ENCODE measurements around the gene TM2D1.
"Not testable (repeated sequence)": the region's sequence is repeated elsewhere in the genome, so short reads cannot be mapped to it uniquely, and the experiment has no call there.

- TF ChIP-seq CTCF, EZH2, EZH2phosphoT487 (IDR thresholded peaks at IDR 0.05): not testable (repeated sequence)
Measured at GRCh38 chr1:61711257-61711656, 13.7 kb downstream of the TM2D1 start.

Data from neural progenitor cell (in vitro differentiated cells).